ENCODE measurements around the gene ITPR1. TPM values are rescaled to one million over a fixed set of nuclear protein-coding genes. Genes with fewer than 3 reads are reported as not detected.

The ITPR1 gene
- total RNA-seq, 2 donors from 2014 or later: 254 to 283 TPM

GRCh38 chr3:4823986-4824925 lies 331.1 kb downstream of the ITPR1 start:
- peaks cover 17% of the 10 kb centered on the region for H3K36me3 ChIP-seq
- no peak for TF ChIP-seq CTCF (IDR thresholded peaks at IDR 0.05)
- no peak overlapping the region for H3K4me3 ChIP-seq
- peaks cover 24 to 48% of the 10 kb centered on the region in 2 donors for H3K4me1 ChIP-seq (ENCODE audit: control insufficient read depth in 1 of 2, low read depth in 2 of 2)
- DNase-seq (ENCODE audit: low spot score) (no peak), ATAC-seq (ENCODE audit: insufficient number of reproducible peaks, low FRiP score, low read depth) (no peak)
- no peaks in the 10 kb centered on the region for H3K9me3 ChIP-seq
- peak overlapping the region in 1 of 2 donors; percentile 58 for H3K27ac ChIP-seq
- no peaks in the 10 kb centered on the region for H3K27me3 ChIP-seq (replicated peaks; ENCODE audit: insufficient read depth)

- DNase-seq (ENCODE audit: low spot score) (no peak), ATAC-seq (ENCODE audit: insufficient number of reproducible peaks, low FRiP score, low read depth) (no peak)
- Histone ChIP-seq H3K27ac (peak overlapping the region; percentile 24 to 58), H3K36me3 (peaks cover 13% of the 10 kb centered on the region), H3K27me3 (replicated peaks; ENCODE audit: insufficient read depth) (no peaks in the 10 kb centered on the region), H3K4me1 (ENCODE audit: control insufficient read depth in 1 of 2, low read depth in 2 of 2) (peaks cover 24 to 48% of the 10 kb centered on the region in 2 donors), H3K4me3 (no peak overlapping the region), H3K9me3 (no peaks in the 10 kb centered on the region)
- TF ChIP-seq CTCF (IDR thresholded peaks at IDR 0.05): no peak
These were observed 331.8 kb downstream of the ITPR1 start for GRCh38 chr3:4824926-4825325.

GRCh38 chr3:4825436-4826236 lies 332.5 kb downstream of the ITPR1 start:
- ATAC-seq (ENCODE audit: insufficient number of reproducible peaks, low FRiP score, low read depth) (no peak), DNase-seq (ENCODE audit: low spot score) (no peak)
- peaks cover 25 to 55% of the 10 kb centered on the region in 2 donors for H3K4me1 ChIP-seq (ENCODE audit: control insufficient read depth in 1 of 2, low read depth in 2 of 2)

GRCh38 chr3:4826237-4827100 lies 333.3 kb downstream of the ITPR1 start:
- peak; percentile 44 for ATAC-seq (ENCODE audit: insufficient number of reproducible peaks, low FRiP score, low read depth)
- H3K27me3 ChIP-seq (replicated peaks; ENCODE audit: insufficient read depth): no peaks in the 10 kb centered on the region
- H3K9me3 ChIP-seq: no peaks in the 10 kb centered on the region
- peak; percentile 51 for DNase-seq (ENCODE audit: low spot score)
- H3K4me3 ChIP-seq: peak overlapping the region; percentile 24
- H3K36me3 ChIP-seq: peaks cover 8% of the 10 kb centered on the region
- peak overlapping the region; percentile 24 to 58 for H3K27ac ChIP-seq
- no peak for TF ChIP-seq CTCF (IDR thresholded peaks at IDR 0.05)
- H3K4me1 ChIP-seq (ENCODE audit: control insufficient read depth in 1 of 2, low read depth in 2 of 2): peaks cover 27 to 63% of the 10 kb centered on the region in 2 donors

More at GRCh38 chr3:4825436-4826236, 332.5 kb downstream of the ITPR1 start:
- Histone ChIP-seq H3K9me3 (no peaks in the 10 kb centered on the region), H3K27me3 (replicated peaks; ENCODE audit: insufficient read depth) (no peaks in the 10 kb centered on the region), H3K4me3 (peak overlapping the region; percentile 24), H3K27ac (peak overlapping the region; percentile 24 to 58), H3K36me3 (peaks cover 13% of the 10 kb centered on the region)
- TF ChIP-seq CTCF (IDR thresholded peaks at IDR 0.05): no peak

All from thoracic aorta (tissue), 2 donors.